Stimulated activated CD4-positive, alpha-beta T cell treated with anti-CD3 and anti-CD28 coated beads, Interleukin-15, amount 100 ng/mL, for 48 hours (primary cell): ENCODE data around the gene POLDIP2.

Experiments used
- DNase-seq, 2 donors: peaks; one replicate each; pipeline ENCODE4 v3.0.0-alpha.2; 2020; ENCODE audit warnings: low read depth in 2 of 2

The POLDIP2 gene

DNA sequence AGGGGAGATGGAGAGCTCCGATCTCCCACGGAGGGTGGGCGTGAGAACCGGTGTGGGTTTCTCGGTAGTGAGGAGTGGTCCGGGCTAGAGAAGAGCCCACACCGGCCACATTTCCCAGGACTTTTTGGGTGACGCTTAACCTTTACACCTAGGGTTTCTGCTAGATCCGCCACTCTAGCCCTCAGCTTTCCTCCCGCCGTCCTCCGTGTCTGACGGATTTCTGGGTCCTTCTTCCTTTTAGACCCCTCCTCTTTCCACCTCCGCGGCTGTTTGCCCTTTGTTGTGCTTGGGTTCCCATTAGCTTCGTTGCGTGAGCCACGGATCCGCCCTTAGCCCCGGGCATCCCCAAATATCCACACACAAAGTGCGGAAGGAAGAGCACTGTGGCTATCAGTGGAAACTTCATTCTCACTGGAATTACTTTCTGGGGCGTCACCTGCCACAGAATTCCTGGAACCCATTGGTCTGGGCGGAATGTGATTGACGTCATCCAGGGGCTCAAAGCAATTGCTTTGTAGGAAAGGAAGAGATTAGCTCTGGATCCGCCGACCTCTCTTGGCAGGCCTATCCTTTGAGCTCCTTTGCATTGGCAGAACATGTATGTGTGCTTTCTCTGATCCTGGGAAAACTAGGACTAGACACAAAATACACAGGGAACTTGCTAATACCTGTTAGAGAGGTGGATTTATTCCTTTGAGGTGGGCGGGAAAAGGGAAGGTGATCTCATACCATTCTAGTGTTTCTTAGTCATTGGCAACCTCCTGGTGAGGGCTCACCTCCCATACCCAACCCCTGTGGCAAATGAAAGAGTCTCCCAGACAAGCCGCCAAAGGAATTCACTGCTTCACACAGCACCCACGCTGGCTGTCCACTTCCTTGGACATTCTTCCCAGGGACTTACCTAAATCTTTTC lies 21.1 kb downstream of the POLDIP2 start:
- DNase-seq: no peak

DNA sequence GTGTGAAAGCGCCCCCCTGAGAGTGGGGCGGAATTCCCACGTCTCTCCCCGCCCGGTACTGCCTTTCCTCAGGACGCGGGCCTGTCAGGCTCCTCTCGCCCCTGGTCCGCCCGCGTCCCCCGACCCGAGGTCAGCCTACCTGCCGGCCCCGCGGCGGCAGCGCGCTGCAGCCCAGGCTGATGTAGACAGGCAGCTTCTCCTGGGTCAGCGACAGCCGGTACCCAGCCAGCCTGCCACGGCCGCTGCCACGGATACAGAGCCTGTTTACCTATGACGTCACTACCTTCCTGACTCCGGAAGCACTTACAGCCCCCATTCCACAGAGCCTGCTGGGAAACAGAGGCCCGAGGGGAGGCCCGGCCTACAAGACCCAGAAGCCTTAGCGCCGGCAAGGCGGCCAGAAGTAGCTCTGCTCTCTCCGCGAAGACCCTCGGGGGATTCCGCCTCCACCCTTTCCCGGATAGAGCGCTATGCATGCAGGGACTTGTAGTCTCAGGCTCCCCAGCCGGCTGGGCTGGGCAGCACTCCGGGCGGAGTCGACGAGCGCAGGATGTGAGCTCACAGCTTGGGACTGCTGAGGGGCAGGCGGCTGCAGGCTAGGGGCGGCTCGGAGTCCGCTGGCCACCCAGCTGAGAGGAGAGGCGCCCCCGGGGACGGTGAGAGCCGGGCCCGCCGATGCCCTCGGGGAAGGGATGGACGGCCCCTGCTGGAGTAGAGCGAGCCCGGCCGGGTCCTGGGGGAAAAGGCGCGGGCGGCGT lies 21.9 kb downstream of the POLDIP2 start, which contains the start of the genes IFT20 and TNFAIP1:
Gene IFT20 (minus strand): TSS at position 272 of the 758 bp plus-strand sequence. CDS start 3,487 bp downstream, outside the sequence.
Gene TNFAIP1 (plus strand): TSS at position 561 of the 758 bp plus-strand sequence. CDS start 3,761 bp downstream, outside the sequence.
- DNase-seq: peak; percentile 95 to 97

DNA sequence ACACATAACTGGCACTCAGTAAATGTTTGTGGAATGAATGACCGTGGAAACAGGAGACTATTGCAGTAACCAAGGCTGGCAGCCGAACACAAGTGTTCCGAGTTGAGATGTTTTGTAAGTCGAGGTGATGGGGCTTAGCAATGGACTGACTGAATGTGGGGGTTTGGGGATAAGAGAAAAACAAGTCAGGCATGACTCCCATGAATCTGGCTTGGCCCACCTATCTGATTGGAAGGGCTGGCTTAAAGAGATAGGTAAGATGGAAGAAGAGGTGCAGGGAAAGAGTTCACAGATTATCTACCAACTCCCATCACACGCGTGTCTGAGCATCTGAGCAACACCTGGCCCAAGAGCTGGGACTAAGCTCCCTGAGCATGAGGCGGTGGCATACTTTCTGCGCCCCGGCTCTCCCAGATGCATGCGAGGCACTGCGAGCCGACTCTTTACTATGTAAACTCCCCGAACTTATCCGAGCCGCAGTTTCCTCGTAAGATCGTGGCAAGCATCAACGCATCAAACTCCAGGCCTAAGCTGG lies 22.6 kb downstream of the POLDIP2 start:
- DNase-seq: no peak

DNA sequence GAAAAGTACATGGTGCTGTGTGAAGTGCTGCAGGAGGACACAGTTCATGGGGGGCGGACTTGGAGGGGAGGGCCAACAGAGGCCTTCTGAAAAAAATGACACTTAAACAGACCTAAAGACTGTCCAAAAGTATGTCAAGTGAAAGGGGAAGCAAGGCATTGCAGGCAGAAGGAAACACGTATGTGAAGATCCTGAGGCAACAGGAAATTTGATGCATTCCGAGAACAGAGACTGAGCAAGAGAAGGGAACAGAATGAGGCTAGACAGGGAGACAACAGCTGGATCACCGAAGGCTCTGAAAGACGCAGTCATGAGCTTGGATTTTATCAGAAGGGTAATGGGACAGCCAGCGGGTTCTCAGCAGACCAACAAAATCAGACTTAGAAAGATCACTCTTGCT lies 23.2 kb downstream of the POLDIP2 start:
- DNase-seq: no peak

DNA sequence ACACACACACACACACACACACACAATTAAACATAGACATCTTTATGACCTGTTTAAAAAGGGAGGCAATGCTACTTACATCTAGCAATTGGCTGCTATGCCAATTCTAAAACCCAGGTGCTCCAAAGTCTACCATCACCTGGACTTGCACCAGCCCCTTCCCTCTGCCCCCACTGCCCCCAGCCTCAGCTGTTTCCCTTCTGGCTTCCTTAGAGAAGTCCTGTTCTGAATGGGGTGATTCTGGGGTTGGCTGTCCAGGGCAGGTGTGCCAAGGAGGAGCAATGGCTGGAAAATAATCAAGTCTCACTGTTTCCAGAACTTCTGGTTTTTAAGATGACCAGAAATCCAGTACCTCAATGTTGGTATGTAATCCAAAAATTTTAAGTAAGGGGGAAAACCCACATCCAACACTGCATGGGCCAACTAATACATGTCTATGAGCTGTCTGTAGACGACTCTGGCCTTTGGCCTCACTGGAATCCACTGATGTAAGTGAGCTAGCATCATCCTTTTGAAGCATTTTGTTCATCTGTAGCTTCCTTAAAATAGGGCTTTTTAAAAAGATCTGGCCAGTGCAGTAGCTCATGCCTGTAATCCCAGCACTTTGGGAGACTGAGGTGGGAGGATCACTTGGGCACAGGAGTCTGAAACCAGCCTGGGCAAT lies 24.1 kb downstream of the POLDIP2 start:
- DNase-seq: no peak

DNA sequence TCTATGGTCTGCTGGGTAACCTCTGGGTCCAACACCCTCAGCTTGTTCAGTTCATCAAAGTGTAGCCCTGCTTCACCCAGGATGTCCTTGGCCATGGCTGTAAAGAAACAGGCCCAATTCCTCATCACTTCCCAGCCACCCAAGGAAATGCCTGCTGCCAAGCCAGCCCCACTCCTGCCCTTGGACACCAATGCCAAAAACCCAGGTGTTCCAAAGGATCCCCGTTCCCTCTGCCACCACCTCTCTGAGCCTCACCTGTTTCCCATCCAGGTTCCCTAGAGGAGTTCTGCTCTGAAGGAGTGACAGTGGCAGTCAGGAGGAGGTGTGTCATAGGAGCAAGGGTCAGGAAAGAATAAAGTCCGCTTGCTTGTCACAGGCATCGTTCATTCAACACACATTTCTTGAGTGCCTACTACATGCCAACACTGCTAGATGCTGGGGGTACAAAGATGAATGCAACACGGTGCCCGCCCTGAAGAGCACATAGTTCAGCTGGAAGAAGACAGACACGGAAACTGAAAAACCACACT lies 25.4 kb downstream of the POLDIP2 start:
- no peak for DNase-seq

DNA sequence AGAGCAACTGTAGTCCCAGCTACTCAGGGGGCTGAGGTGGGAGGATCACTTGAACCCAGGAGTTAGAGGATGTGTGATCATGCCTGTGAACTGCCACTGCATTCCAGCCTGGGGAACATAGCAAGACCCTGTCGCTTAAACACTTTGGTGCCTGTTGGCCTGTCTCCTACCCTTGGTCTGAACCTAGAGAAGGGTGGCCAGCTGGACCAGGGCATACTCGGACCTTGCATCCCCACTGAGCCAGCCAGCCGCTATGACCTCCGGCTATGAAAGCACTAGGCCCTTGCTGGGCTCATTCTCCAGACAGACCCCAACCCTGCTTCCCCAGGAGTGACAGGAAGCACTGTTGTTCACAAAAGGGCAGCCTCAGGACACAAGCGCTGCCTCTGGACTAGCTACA lies 26.7 kb downstream of the POLDIP2 start:
- DNase-seq: no peak

DNA sequence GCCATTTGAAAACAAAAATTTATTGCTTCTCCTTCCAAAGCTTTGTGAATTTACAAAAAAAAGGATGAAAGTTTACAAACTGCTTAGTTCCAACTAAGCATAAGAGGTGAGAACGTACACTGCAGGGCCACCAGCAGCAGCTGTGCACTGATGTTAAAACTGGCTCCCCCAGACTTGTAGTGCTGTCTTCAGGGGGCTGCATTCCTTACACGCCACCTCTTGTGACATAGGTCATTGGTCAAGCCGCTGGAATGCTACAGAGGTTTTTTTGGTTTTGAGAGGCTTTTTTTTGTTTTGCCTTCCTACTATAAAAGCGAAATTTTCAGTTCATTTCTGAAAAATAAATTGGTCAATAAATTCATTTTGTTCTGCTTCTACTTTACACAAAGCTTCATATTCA lies 29.0 kb downstream of the POLDIP2 start:
- no peak for DNase-seq

DNA sequence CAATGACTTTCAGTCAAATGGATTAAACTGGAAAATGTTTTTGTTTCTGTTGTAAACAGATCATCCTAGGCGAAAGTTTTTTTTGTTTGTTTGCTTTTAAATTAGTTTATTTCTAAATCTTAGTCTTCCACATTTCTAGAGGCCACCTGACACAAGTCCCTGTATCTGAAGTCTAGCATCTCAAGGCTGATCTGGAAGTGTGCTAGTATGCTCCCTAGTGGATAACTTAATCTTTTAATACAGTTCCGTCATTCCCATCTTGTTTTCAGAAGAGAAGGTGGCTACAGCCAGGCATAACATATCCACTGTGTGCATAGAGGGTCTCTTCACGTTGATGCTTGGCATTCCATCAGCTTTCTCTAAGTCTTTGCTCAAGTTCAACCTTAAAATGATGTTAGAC lies 29.6 kb downstream of the POLDIP2 start:
- no peak for DNase-seq

DNA sequence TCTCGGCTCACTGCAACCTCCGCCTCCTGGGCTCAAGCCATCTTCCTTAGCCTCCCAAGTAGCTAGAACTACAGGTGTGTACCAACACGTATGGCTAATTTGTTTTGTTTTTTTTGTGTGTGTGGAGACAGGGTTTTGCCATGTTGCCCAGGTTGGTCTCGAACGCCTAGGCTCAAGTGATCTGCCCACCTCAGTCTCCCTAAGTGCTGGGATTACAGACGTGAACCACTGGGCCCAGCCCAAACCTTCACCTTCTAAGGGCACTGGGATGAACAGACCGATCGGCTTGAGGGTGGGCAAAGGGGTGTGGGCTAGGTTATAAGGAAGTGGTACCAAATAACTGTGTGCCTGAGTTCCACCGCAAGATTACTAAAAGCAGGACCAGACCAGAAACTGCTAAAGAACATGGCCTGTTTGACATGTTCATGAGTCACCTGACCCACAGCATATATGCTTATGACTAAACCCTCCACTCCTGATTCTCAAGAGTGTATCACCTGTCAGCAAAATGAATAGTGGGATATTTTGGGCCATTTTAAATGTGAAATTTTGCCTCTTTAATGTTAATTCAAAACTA lies 30.2 kb downstream of the POLDIP2 start:
- DNase-seq: no peak

DNA sequence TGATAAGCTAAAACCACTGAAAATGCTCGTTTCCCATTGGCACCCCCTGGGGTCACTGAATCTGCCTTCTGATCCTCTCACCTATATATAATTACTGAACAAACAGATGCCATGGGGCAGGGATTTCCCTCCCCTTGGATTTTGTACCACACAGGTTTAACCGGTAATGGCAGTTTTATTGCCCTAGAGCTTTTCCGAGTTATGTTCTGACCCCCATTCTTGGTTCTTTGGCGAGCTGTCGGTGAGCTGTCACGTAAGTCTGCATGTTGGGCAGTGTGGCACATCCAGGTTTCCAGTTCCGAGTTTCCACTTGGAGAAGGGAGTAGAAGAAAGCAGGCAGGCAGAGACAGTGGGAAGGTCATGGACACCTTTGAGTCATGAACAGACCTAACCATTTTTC lies 31.2 kb downstream of the POLDIP2 start:
- DNase-seq: no peak

DNA sequence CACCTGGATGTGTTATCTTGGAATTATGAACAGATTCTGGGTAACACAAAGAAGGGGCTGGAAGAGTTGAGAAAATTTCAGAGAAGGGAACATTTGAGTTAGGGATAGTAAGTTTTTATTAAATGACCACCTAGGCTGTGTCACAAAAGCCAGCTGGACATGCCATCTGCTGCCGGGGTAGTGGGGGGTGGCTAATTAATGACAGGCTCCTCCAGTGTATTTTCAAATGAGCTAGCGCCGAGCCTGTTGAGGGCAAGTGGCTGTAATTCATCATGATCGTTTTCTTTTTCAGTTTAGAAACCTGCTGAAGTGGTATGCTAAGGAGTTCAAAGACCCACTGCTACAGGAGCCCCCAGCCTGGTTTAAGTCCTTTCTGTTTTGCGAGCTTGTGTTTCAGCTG lies 32.1 kb downstream of the POLDIP2 start:
- DNase-seq: no peak

DNA sequence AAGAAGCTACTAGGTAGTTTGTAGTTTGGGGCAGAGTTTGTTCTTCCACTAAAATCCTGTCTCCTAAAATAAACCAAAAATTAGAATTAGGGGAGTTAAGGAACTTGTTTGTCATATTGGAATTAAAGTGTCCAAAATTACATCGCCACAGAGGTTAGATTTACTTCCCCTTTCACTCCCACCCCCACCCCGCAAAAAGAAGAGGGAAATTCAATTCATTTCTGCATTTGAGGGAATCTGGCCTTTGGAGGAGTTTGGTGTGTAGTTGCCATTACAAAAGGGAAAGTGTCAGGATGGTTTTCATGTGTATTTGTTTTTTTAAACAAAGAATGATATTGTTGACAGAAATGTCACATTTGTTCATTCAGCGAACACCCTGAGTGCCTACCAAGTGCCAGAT lies 32.5 kb downstream of the POLDIP2 start:
- DNase-seq: no peak

DNA sequence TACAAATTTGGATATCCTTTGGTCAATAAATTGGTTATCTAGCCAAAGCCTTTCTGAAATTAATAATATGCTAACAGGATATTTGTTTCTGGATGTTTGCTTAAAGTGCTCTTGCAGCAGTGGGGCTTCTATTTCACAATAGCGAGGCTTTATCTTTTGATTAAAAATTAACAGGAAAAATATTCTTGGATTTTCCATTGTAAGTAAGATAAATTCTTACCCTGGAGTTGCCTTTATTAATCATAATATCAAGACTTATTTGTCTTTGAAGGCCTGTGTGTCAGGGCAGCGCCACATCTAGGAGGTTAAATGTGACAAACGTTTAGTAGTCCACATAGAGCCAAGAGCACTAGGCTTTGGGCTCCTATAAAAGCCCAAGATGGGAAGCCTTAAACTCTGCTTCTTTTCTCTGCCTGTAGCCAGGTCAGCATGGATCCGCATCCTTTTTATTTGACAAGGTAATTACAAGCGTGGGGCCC lies 33.0 kb downstream of the POLDIP2 start:
- DNase-seq: no peak

DNA sequence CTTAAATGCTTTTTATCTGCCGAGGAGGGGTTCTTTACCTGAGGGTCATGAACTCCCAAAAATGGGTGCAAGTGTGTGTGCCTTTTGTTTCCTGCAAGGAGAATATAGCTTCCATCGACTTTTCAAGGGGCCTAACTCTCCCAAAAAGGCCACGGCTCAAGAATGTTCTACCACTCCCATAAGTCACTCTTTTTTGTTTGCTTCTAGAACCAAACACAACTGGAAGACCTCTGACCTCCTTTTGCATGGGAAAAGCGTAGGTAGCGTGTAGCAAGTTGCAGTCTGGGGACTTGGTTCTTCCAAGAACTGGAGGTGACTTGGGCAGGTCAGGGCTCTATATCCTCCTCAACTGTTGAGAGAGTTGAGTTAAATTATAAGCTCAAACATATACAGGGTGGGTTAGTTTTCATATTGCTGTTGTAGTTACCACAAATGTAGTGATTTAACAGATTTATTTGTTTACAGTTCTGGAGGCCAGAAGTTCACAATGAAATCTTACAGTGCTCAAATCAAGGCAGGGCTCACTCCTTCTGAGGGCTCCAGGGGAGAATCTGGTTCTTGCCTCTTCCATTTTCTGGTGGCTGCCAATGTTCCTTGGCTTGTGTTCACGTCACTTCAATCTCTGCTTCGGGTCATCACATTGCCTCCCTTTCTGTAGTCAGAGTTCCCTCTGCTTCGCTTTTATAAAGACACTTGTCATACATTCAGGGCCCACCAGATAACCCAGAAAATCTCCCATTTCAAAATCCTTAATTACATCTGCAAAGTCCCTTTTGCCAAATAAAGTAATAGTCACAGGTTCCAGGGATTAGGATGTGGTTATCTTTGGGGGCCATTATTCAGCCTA lies 36.9 kb downstream of the POLDIP2 start:
- DNase-seq: no peak

DNA sequence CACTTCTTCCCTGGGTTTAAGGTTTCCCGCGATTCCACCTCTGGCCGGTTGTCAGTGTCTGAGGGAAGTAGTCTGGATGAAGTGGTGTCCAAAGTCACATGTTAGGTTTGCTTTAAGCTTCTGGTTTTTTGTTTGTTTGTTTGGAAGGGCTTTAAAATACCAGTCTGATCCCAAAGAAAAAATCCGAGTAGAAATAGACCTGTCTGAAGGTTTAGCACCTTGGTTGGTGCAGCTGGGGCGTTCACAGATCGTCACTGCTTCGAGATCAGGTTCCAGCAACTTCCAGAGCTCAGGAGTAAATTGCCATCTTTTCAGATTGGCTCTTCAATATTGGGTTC lies 37.8 kb downstream of the POLDIP2 start:
- no peak for DNase-seq

DNA sequence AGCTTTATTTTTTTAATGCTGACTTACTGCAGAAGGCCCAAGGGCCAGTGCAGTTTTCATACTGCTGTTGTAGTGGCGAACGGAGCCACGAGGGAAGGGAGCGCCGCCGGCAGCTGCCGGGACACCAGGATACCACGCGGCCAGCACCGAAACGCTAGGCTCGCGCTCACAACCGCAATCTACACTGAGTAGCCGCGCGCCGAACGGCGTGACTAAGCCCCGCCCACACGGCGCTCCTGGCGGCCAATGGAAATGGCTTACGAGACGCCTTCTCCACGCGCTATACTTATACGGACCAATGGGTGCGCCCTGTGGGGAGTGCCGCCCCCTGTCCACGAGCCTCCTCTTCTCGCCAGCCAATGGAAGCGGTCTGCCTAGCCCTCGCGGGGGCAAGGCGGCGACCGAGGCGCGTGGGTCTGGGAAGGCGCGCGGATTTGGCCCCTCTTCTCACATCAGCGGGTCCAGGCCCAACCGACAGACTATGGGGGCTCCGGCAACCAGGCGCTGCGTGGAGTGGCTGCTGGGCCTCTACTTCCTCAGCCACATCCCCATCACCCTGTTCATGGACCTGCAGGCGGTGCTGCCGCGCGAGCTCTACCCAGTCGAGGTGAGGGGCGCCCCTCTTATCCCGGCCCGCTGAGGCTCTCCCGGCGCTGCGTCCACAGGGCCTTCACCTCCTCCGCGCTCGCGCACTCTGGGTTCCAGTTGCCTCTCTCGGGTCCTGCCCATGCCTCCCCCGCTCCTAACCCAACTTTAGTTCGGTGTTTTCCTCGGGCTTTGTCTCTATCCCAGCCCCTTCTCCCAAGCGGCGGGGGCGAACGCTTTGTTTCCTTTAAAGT lies 38.3 kb downstream of the POLDIP2 start, which contains the start of gene TMEM97:
Gene TMEM97 (plus strand): TSS at position 442 of the 839 bp plus-strand sequence. CDS start 40 bp downstream, at position 482.
- DNase-seq: peak; percentile 95

DNA sequence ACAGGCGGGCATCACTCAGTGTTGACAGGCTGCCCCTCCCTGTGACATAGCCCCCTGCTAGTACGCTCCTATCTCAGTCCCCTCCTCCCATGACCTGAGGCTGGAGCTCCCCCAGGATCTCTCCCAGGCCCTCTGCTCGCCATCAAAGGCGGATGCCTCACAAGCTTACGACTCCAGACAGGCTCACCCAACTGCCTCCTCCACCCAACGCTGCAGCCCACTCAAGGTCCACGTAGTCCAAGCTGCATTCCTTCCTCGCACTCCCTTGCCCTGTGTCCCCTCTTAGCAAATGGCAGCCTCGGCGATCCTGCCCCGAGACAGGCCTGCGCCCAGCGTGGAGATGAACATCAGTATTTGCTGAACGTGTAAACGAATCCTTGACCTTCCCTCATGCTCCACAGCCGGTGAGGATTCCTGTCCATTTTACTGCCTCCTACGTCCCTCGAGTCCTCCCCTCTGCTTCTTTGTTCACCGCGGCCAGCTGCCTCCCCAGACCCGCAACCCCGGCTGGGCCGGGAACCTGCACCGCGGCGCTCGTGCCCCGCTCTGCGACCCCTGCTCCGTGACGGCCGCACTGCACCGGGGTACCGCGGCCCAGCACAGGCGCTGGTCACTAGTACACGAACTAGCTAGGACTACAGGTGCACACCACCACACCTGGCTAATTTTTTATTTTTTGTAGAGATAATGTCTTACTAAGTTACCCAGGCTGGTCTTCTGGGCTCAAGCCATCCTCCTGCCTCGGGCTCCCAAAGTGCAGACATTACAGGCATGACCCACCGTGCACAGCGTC lies 39.2 kb downstream of the POLDIP2 start:
- no peak for DNase-seq
